MM.1S (cell line): ENCODE measurements around the gene MALSU1.

ENCODE experiments used
- DNase-seq: peaks from one replicate; pipeline ENCODE4 v3.0.0-alpha.2; 2015
- H2AFZ ChIP-seq: fragments of 300-600 bp; sonication (generic); 2 replicates; pipeline ENCODE4 v1.6.0; 2016; ENCODE audit warnings: antibody characterized with exemption, low read length
- H3F3A ChIP-seq: fragments of 300-600 bp; sonication (generic); 2 replicates; pipeline ENCODE4 v1.6.1; 2016; ENCODE audit warnings: mild to moderate bottlenecking, antibody characterized with exemption, low read length, moderate library complexity, mixed read lengths; ENCODE audit not compliant: insufficient read depth
- H3K27ac ChIP-seq: fragments of 300-600 bp; sonication (generic); 2 replicates; pipeline ENCODE4 v1.5.1; 2016; ENCODE audit warnings: mild to moderate bottlenecking, low read length
- H3K27me3 ChIP-seq: fragments of 300-600 bp; sonication (generic); replicated peaks from 2 replicates; pipeline ENCODE4 v1.6.0; 2016; ENCODE audit warnings: low read length; ENCODE audit not compliant: insufficient read depth
- H3K36me3 ChIP-seq: fragments of 300-600 bp; sonication (generic); replicated peaks from 2 replicates; pipeline ENCODE4 v1.6.1; 2016; ENCODE audit warnings: mild to moderate bottlenecking, low read length, mixed read lengths; ENCODE audit not compliant: insufficient read depth
- H3K4me1 ChIP-seq: fragments of 300-600 bp; sonication (generic); 2 replicates; pipeline ENCODE4 v1.6.1; 2016; ENCODE audit warnings: low read length, mixed read lengths
- H3K4me2 ChIP-seq: fragments of 300-600 bp; sonication (generic); 2 replicates; pipeline ENCODE4 v1.6.0; 2016; ENCODE audit warnings: low read depth, low read length
- H3K4me3 ChIP-seq: fragments of 300-600 bp; sonication (generic); 2 replicates; pipeline ENCODE4 v1.5.1; 2016; ENCODE audit warnings: low read length, mixed read lengths
- H3K79me2 ChIP-seq: fragments of 300-600 bp; sonication (generic); 2 replicates; pipeline ENCODE4 v1.6.1; 2016; ENCODE audit warnings: mixed run types, low read length, mixed read lengths
- H3K9ac ChIP-seq: fragments of 300-600 bp; sonication (generic); 2 replicates; pipeline ENCODE4 v1.6.1; 2016; ENCODE audit warnings: low read length, mixed read lengths
- H3K9me2 ChIP-seq: fragments of 300-600 bp; sonication (generic); replicated peaks from 2 replicates; pipeline ENCODE4 v1.6.1; 2016; ENCODE audit warnings: mild to moderate bottlenecking, low read length, mixed read lengths; ENCODE audit not compliant: insufficient read depth
- H3K9me3 ChIP-seq: fragments of 300-600 bp; sonication (generic); replicated peaks from 2 replicates; pipeline ENCODE4 v1.6.1; 2016; ENCODE audit warnings: mild to moderate bottlenecking, low read length, mixed read lengths; ENCODE audit not compliant: insufficient read depth
- H4K20me1 ChIP-seq: fragments of 300-600 bp; sonication (generic); 2 replicates; pipeline ENCODE4 v1.6.1; 2016; ENCODE audit warnings: mild to moderate bottlenecking, low read length, moderate library complexity, mixed read lengths; ENCODE audit not compliant: insufficient read depth
- CTCF ChIP-seq: fragments of 300-600 bp; sonication (generic); IDR thresholded peaks from 2 replicates; pipeline ENCODE4 v1.5.1; 2016; ENCODE audit warnings: antibody characterized with exemption, low read length, mixed read lengths
- EZH2 ChIP-seq: fragments of 300-600 bp; sonication (generic); optimal IDR thresholded peaks from 2 replicates; pipeline ENCODE3; 2017; ENCODE audit warnings: low read depth, mild to moderate bottlenecking, antibody characterized with exemption, low read length, mixed read lengths
- EZH2phosphoT487 ChIP-seq: fragments of 300-600 bp; sonication (generic); IDR thresholded peaks from 2 replicates; pipeline ENCODE4 v1.6.1; 2018; ENCODE audit warnings: antibody characterized with exemption, low read length

The MALSU1 gene

GRCh38 chr7:23292623-23293022 is 6.5 kb upstream of the MALSU1 start:
- no peak overlapping the region for H2AFZ ChIP-seq
- no peaks in the 10 kb centered on the region for H3K79me2 ChIP-seq
- H3K4me2 ChIP-seq, result no peak overlapping the region
- no peaks in the 10 kb centered on the region for H3F3A ChIP-seq
- no peaks in the 10 kb centered on the region for H3K4me1 ChIP-seq
- no peak overlapping the region for H3K4me3 ChIP-seq
- DNase-seq, result no peak
- H3K27ac ChIP-seq, result no peak overlapping the region
- no peaks in the 10 kb centered on the region for H3K9me3 ChIP-seq
- TF ChIP-seq EZH2phosphoT487 (no peak), EZH2 (no peak), CTCF (no peak)
- no peaks in the 10 kb centered on the region for H3K36me3 ChIP-seq
- H3K9ac ChIP-seq, result no peak overlapping the region
- H3K27me3 ChIP-seq, result no peaks in the 10 kb centered on the region
- no peaks in the 10 kb centered on the region for H3K9me2 ChIP-seq
- H4K20me1 ChIP-seq, result no peaks in the 10 kb centered on the region

- H3K4me2 ChIP-seq, result no peak overlapping the region
- H4K20me1 ChIP-seq, result no peaks in the 10 kb centered on the region
- H2AFZ ChIP-seq, result no peak overlapping the region
- TF ChIP-seq CTCF (no peak), EZH2 (no peak), EZH2phosphoT487 (no peak)
- H3K9me3 ChIP-seq, result no peaks in the 10 kb centered on the region
- no peaks in the 10 kb centered on the region for H3K9me2 ChIP-seq
- H3K36me3 ChIP-seq, result no peaks in the 10 kb centered on the region
- no peaks in the 10 kb centered on the region for H3K79me2 ChIP-seq
- H3K27ac ChIP-seq, result no peak overlapping the region
- H3F3A ChIP-seq, result no peaks in the 10 kb centered on the region
- H3K4me1 ChIP-seq, result no peaks in the 10 kb centered on the region
- no peak overlapping the region for H3K9ac ChIP-seq
- no peak for DNase-seq
- no peak overlapping the region for H3K4me3 ChIP-seq
- H3K27me3 ChIP-seq, result no peaks in the 10 kb centered on the region
Measured at GRCh38 chr7:23293500-23294073, 5.6 kb upstream of the MALSU1 start.

- H3F3A ChIP-seq, result no peaks in the 10 kb centered on the region
- no peak for TF ChIP-seq EZH2
- no peak for TF ChIP-seq EZH2phosphoT487
- TF ChIP-seq CTCF, result no peak
- no peaks in the 10 kb centered on the region for H4K20me1 ChIP-seq
- 0 out of 2 replicates have a peak, but pooled peaks cover 2% of the 10 kb centered on the region for H3K4me1 ChIP-seq
- no peak overlapping the region for H3K4me3 ChIP-seq
- no peak overlapping the region for H3K9ac ChIP-seq
- no peak overlapping the region for H3K27ac ChIP-seq
- no peak overlapping the region for H3K4me2 ChIP-seq
- no peaks in the 10 kb centered on the region for H3K9me3 ChIP-seq
- no peaks in the 10 kb centered on the region for H3K36me3 ChIP-seq
- peaks cover 7% of the 10 kb centered on the region for H3K79me2 ChIP-seq
- H3K27me3 ChIP-seq, result no peaks in the 10 kb centered on the region
- H3K9me2 ChIP-seq, result no peaks in the 10 kb centered on the region
- no peak overlapping the region for H2AFZ ChIP-seq
- DNase-seq, result no peak
Measured at GRCh38 chr7:23294549-23295400, 4.4 kb upstream of the MALSU1 start.
